ENCODE data around the gene ZNF155.
"Not testable (repeated sequence)": the region's sequence is repeated elsewhere in the genome, so short reads cannot be mapped to it uniquely, and the experiment has no call there.

ZNF155 gene

DNA sequence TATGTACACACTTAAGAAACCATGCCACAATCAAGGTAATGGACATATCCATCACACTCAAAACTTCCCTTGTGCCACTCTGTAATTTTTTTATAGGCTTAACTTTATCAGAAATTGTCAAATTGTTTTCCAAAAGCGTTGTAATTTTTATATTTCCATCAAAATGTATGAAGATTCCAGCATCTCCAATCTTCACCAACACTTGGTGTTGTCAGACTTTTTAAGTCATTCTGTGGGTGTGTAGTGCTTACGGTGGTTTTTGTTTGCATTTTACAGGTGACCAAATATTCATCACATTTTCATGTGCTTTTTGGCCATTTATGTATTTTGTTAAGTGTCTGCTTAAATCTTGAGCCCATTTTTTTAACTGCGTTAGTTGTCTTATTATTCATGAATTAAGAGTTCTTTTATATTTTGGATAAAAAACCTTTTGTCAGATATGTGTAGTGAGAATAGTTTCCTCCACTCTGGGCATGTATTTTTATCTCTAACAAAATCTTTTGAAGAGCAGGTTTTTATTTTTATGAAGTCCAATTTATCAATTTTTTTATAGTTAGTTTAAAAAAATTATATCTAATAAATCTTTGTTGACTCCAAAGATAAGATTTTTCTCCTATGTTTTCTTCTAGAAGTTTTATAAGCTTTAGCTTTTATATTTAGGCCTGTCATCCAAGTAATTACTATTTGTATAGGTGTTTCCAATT, 44.3 kb upstream of the ZNF155 start:
- H3K14ac ChIP-seq (ENCODE audit: low read length in 2 of 2): no peak overlapping the region

DNA sequence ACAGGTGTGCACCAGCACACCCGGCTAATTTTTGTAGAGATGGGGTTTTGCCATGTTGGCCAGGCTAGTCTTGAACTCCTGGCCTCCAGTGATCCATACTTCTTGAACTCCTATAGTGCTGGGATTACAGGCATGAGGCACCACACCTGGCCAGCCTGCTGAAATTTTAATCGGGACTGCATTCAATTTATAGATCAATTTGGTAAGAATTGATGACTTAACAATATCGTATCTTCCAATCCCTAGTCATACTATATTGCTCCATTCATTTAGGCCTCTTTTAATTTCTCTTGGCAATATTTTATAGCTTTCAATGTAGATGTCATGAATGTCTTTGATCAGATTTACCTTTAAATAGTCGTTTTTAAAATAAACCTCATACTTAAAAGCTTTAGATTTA, 43.3 kb upstream of the ZNF155 start:
- H4K8ac ChIP-seq (ENCODE audit: low read length): no peak overlapping the region
- H3K23ac ChIP-seq (ENCODE audit: low read length in 2 of 2): no peak overlapping the region
- 87% methylated on average over 1 of the region's 4 CpGs for WGBS
- no peak overlapping the region for H3K4me3 ChIP-seq (ENCODE audit: insufficient read depth in 1 of 2, low read depth in 1 of 2, low read length in 2 of 2)
- H3K4ac ChIP-seq (ENCODE audit: low read depth in 1 of 2, low read length in 2 of 2): no peak overlapping the region
- H3K79me1 ChIP-seq (replicated peaks; ENCODE audit: low read length, poor library complexity, severe bottlenecking): no peaks in the 10 kb centered on the region
- H3K27me3 ChIP-seq (ENCODE audit: control insufficient read depth in 1 of 2, insufficient read depth in 1 of 2, low read length in 2 of 2): no peaks in the 10 kb centered on the region
- H3K27ac ChIP-seq (ENCODE audit: low read length, poor library complexity, severe bottlenecking): no peak overlapping the region
- no peak overlapping the region for H3K9ac ChIP-seq (ENCODE audit: low read length)
- H2BK15ac ChIP-seq (ENCODE audit: low read depth, poor library complexity, severe bottlenecking): no peak overlapping the region
- peaks cover 8% of the 10 kb centered on the region for H3K9me3 ChIP-seq (ENCODE audit: control insufficient read depth, low read length)
- no peak overlapping the region for H2BK120ac ChIP-seq (ENCODE audit: low read depth, low read length)
- no peak overlapping the region for H2AFZ ChIP-seq (ENCODE audit: low read depth, low read length)
- H3K14ac ChIP-seq (ENCODE audit: low read length in 2 of 2): no peak overlapping the region
- no peak overlapping the region for H2BK12ac ChIP-seq (ENCODE audit: low read length in 2 of 2)
- no peak overlapping the region for H3K4me2 ChIP-seq (ENCODE audit: low read length, poor library complexity, severe bottlenecking)
- no peak overlapping the region for H2AK5ac ChIP-seq (ENCODE audit: low read length, severe bottlenecking)
- H3K4me1 ChIP-seq (ENCODE audit: control insufficient read depth, insufficient read depth, low read depth, low read length): no peaks in the 10 kb centered on the region
- H3K36me3 ChIP-seq (ENCODE audit: control insufficient read depth in 1 of 2, insufficient read depth in 2 of 2, low read depth in 1 of 2, low read length in 2 of 2): no peaks in the 10 kb centered on the region
- no peak for DNase-seq
- no peak overlapping the region for H4K91ac ChIP-seq (ENCODE audit: low read length)
- H3K18ac ChIP-seq (ENCODE audit: low read depth in 1 of 2, low read length in 2 of 2): no peak overlapping the region
- H2BK5ac ChIP-seq (ENCODE audit: low read depth, low read length, poor library complexity, severe bottlenecking): no peak overlapping the region

More for the DNA sequence above, 44.3 kb upstream of the ZNF155 start:
- Histone ChIP-seq H3K4me1 (ENCODE audit: control insufficient read depth, insufficient read depth, low read depth, low read length) (no peaks in the 10 kb centered on the region), H3K18ac (ENCODE audit: low read depth in 1 of 2, low read length in 2 of 2) (no peak overlapping the region), H3K4me3 (ENCODE audit: insufficient read depth in 1 of 2, low read depth in 1 of 2, low read length in 2 of 2) (no peak overlapping the region), H4K8ac (ENCODE audit: low read length) (no peak overlapping the region), H2BK12ac (ENCODE audit: low read length in 2 of 2) (no peak overlapping the region), H4K91ac (ENCODE audit: low read length) (no peak overlapping the region), H3K9me3 (ENCODE audit: control insufficient read depth, low read length) (peaks cover 8% of the 10 kb centered on the region), H3K79me1 (replicated peaks; ENCODE audit: low read length, poor library complexity, severe bottlenecking) (no peaks in the 10 kb centered on the region), H2AK5ac (ENCODE audit: low read length, severe bottlenecking) (no peak overlapping the region), H2AFZ (ENCODE audit: low read depth, low read length) (no peak overlapping the region), H3K4me2 (ENCODE audit: low read length, poor library complexity, severe bottlenecking) (no peak overlapping the region), H3K23ac (ENCODE audit: low read length in 2 of 2) (no peak overlapping the region), H2BK15ac (ENCODE audit: low read depth, poor library complexity, severe bottlenecking) (no peak overlapping the region), H3K36me3 (ENCODE audit: control insufficient read depth in 1 of 2, insufficient read depth in 2 of 2, low read depth in 1 of 2, low read length in 2 of 2) (no peaks in the 10 kb centered on the region), H3K27me3 (ENCODE audit: control insufficient read depth in 1 of 2, insufficient read depth in 1 of 2, low read length in 2 of 2) (no peaks in the 10 kb centered on the region), H3K9ac (ENCODE audit: low read length) (no peak overlapping the region), H2BK120ac (ENCODE audit: low read depth, low read length) (no peak overlapping the region), H3K27ac (ENCODE audit: low read length, poor library complexity, severe bottlenecking) (no peak overlapping the region), H2BK5ac (ENCODE audit: low read depth, low read length, poor library complexity, severe bottlenecking) (no peak overlapping the region), H3K4ac (ENCODE audit: low read depth in 1 of 2, low read length in 2 of 2) (no peak overlapping the region)
- DNase-seq: no peak
- WGBS: no CpG with 5 or more reads among the region's 3 CpGs

- 66% methylated on average over 2 of the region's 5 CpGs for WGBS
- H4K91ac ChIP-seq (ENCODE audit: low read length): no peak overlapping the region
- no peak overlapping the region for H4K8ac ChIP-seq (ENCODE audit: low read length)
- no peak overlapping the region for H2BK120ac ChIP-seq (ENCODE audit: low read depth, low read length)
- H3K9me3 ChIP-seq (ENCODE audit: control insufficient read depth, low read length): peaks cover 8% of the 10 kb centered on the region
- H3K36me3 ChIP-seq (ENCODE audit: control insufficient read depth in 1 of 2, insufficient read depth in 2 of 2, low read depth in 1 of 2, low read length in 2 of 2): no peaks in the 10 kb centered on the region
- no peak overlapping the region for H2AK5ac ChIP-seq (ENCODE audit: low read length, severe bottlenecking)
- H3K23ac ChIP-seq (ENCODE audit: low read length in 2 of 2): no peak overlapping the region
- H3K27me3 ChIP-seq (ENCODE audit: control insufficient read depth in 1 of 2, insufficient read depth in 1 of 2, low read length in 2 of 2): no peaks in the 10 kb centered on the region
- H3K14ac ChIP-seq (ENCODE audit: low read length in 2 of 2): no peak overlapping the region
- H3K4ac ChIP-seq (ENCODE audit: low read depth in 1 of 2, low read length in 2 of 2): no peak overlapping the region
- no peak overlapping the region for H3K27ac ChIP-seq (ENCODE audit: low read length, poor library complexity, severe bottlenecking)
- H2BK12ac ChIP-seq (ENCODE audit: low read length in 2 of 2): no peak overlapping the region
- no peak overlapping the region for H3K18ac ChIP-seq (ENCODE audit: low read depth in 1 of 2, low read length in 2 of 2)
- H2AFZ ChIP-seq (ENCODE audit: low read depth, low read length): no peak overlapping the region
- H3K79me1 ChIP-seq (replicated peaks; ENCODE audit: low read length, poor library complexity, severe bottlenecking): no peaks in the 10 kb centered on the region
- no peak overlapping the region for H2BK15ac ChIP-seq (ENCODE audit: low read depth, poor library complexity, severe bottlenecking)
- DNase-seq: no peak
- no peak overlapping the region for H3K4me3 ChIP-seq (ENCODE audit: insufficient read depth in 1 of 2, low read depth in 1 of 2, low read length in 2 of 2)
- H3K9ac ChIP-seq (ENCODE audit: low read length): no peak overlapping the region
- no peak overlapping the region for H2BK5ac ChIP-seq (ENCODE audit: low read depth, low read length, poor library complexity, severe bottlenecking)
- no peak overlapping the region for H3K4me2 ChIP-seq (ENCODE audit: low read length, poor library complexity, severe bottlenecking)
- H3K4me1 ChIP-seq (ENCODE audit: control insufficient read depth, insufficient read depth, low read depth, low read length): no peaks in the 10 kb centered on the region
Measured at GRCh38 chr19:43941209-43941608, 42.8 kb upstream of the ZNF155 start.

GRCh38 chr19:43947412-43947811, 36.6 kb upstream of the ZNF155 start:
- not testable (repeated sequence) for H2BK12ac ChIP-seq (ENCODE audit: low read length in 2 of 2); H2AK5ac ChIP-seq (ENCODE audit: low read length, severe bottlenecking); H3K9ac ChIP-seq (ENCODE audit: low read length); H2BK120ac ChIP-seq (ENCODE audit: low read depth, low read length); H3K4me1 ChIP-seq (ENCODE audit: control insufficient read depth, insufficient read depth, low read depth, low read length); H4K91ac ChIP-seq (ENCODE audit: low read length); H4K8ac ChIP-seq (ENCODE audit: low read length); H3K27me3 ChIP-seq (ENCODE audit: control insufficient read depth in 1 of 2, insufficient read depth in 1 of 2, low read length in 2 of 2); H2AFZ ChIP-seq (ENCODE audit: low read depth, low read length); H3K4ac ChIP-seq (ENCODE audit: low read depth in 1 of 2, low read length in 2 of 2); H2BK5ac ChIP-seq (ENCODE audit: low read depth, low read length, poor library complexity, severe bottlenecking); H3K36me3 ChIP-seq (ENCODE audit: control insufficient read depth in 1 of 2, insufficient read depth in 2 of 2, low read depth in 1 of 2, low read length in 2 of 2); H3K18ac ChIP-seq (ENCODE audit: low read depth in 1 of 2, low read length in 2 of 2); H3K27ac ChIP-seq (ENCODE audit: low read length, poor library complexity, severe bottlenecking); H2BK15ac ChIP-seq (ENCODE audit: low read depth, poor library complexity, severe bottlenecking); H3K4me3 ChIP-seq (ENCODE audit: insufficient read depth in 1 of 2, low read depth in 1 of 2, low read length in 2 of 2); H3K79me1 ChIP-seq (replicated peaks; ENCODE audit: low read length, poor library complexity, severe bottlenecking); H3K23ac ChIP-seq (ENCODE audit: low read length in 2 of 2); H3K4me2 ChIP-seq (ENCODE audit: low read length, poor library complexity, severe bottlenecking); H3K14ac ChIP-seq (ENCODE audit: low read length in 2 of 2); DNase-seq
- WGBS: 0% methylated on average over 1 of the region's 1 CpG
- peaks cover 16% of the 10 kb centered on the region for H3K9me3 ChIP-seq (ENCODE audit: control insufficient read depth, low read length)
